Smooth muscle cell (in vitro differentiated cells): ENCODE results near the gene XPC. TPM values are rescaled to one million over a fixed set of nuclear protein-coding genes. Genes with fewer than 3 reads are reported as not detected.

Experiments used
- DNase-seq: peaks from one replicate; lab custom pipeline; 2025; ENCODE audit not compliant: unreplicated experiment; lab: John Stamatoyannopoulos, UW
- H2AFZ ChIP-seq: fragments of 200-600 bp; sonication (generic); 2 replicates; pipeline ENCODE4 v1.6.0; 2016; ENCODE audit warnings: antibody characterized with exemption, low read depth, mild to moderate bottlenecking
- H3F3A ChIP-seq: fragments of 200-600 bp; sonication (generic); 2 replicates; pipeline ENCODE4 v1.6.0; 2017; ENCODE audit warnings: antibody characterized with exemption, low read depth
- H3K27ac ChIP-seq: fragments of 200-600 bp; sonication (generic); 2 replicates; pipeline ENCODE4 v1.5.1; 2016; ENCODE audit warnings: low read depth, mild to moderate bottlenecking
- H3K27me3 ChIP-seq: fragments of 200-600 bp; sonication (generic); 2 replicates; pipeline ENCODE4 v1.6.1; 2016; ENCODE audit warnings: low read depth, mild to moderate bottlenecking
- H3K36me3 ChIP-seq: fragments of 200-600 bp; sonication (generic); 2 replicates; pipeline ENCODE4 v1.5.1; 2016; ENCODE audit warnings: low read depth
- H3K4me1 ChIP-seq: fragments of 200-600 bp; sonication (generic); 2 replicates; pipeline ENCODE4 v1.5.1; 2016; ENCODE audit warnings: low read depth
- H3K4me2 ChIP-seq: fragments of 200-600 bp; sonication (generic); 2 replicates; pipeline ENCODE4 v1.6.0; 2016; ENCODE audit warnings: mild to moderate bottlenecking
- H3K4me3 ChIP-seq: fragments of 200-600 bp; sonication (generic); 2 replicates; pipeline ENCODE4 v1.5.1; 2016; ENCODE audit warnings: mild to moderate bottlenecking
- H3K79me2 ChIP-seq: fragments of 200-600 bp; sonication (generic); 2 replicates; pipeline ENCODE4 v1.6.0; 2016; ENCODE audit warnings: low read depth, mild to moderate bottlenecking
- H3K9ac ChIP-seq: fragments of 200-600 bp; sonication (generic); 2 replicates; pipeline ENCODE4 v1.6.0; 2016; ENCODE audit warnings: low read depth
- H3K9me3 ChIP-seq: fragments of 200-600 bp; sonication (generic); replicated peaks from 2 replicates; pipeline ENCODE4 v1.5.1; 2016; ENCODE audit warnings: low read depth
- H4K20me1 ChIP-seq: fragments of 200-600 bp; sonication (generic); 2 replicates; pipeline ENCODE4 v1.6.0; 2016; ENCODE audit warnings: low read depth
- WGBS: methylation state at CpG from one replicate; pipeline ENCODE4 v1.1.7; 2016; ENCODE audit warnings: low lambda C conversion rate; 5-methylcytosine and 5-hydroxymethylcytosine counted together
- polyA plus RNA-seq: library from polyadenylated mRNA; unstranded; fragments of >200 nt; fragmentation: Nextera tagmentation; extraction: Ambion mirVana; gene quantifications from 2 replicates; pipeline ENCODE4 v1.2.1, GENCODE V29; 2016
- total RNA-seq: library from RNA; depleted of rRNA; stranded (reverse); fragments of >200 nt; gene quantifications from 2 replicates; pipeline ENCODE4 v1.2.3, GENCODE V29; 2014
- TF ChIP-seq, protein P1 (sequence below): fragments of 200-600 bp; sonication (generic); IDR thresholded peaks from 2 replicates; pipeline ENCODE4 v1.5.1; 2017; ENCODE audit warnings: borderline replicate concordance, mild to moderate bottlenecking, antibody characterized with exemption; ENCODE audit not compliant: insufficient read depth, poor library complexity, severe bottlenecking

The XPC gene
- total and polyA plus RNA-seq, 2 experiments from 2014 or later = 20.9 to 23.8 TPM

DNA sequence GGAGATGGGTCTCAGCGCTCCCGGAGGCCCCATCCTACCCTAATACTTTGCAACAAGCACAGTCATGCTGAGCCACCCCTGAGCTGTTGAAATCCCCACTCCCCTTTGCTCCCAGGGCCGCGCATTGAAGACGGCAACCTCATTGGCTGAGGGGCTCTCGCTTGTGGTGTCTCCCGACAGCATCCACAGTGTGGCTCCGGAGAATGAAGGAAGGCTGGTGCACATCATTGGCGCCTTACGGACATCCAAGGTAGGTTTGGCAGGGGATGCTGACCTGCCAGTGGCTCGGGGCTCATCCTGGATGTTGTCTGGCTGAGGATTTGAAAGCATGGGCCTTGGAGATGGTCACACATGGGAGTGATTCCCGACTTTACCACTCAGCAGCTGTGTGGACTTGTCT lies 47.7 kb downstream of the XPC start:
- no peak overlapping the region for H2AFZ ChIP-seq
- TF ChIP-seq, protein P1, sequence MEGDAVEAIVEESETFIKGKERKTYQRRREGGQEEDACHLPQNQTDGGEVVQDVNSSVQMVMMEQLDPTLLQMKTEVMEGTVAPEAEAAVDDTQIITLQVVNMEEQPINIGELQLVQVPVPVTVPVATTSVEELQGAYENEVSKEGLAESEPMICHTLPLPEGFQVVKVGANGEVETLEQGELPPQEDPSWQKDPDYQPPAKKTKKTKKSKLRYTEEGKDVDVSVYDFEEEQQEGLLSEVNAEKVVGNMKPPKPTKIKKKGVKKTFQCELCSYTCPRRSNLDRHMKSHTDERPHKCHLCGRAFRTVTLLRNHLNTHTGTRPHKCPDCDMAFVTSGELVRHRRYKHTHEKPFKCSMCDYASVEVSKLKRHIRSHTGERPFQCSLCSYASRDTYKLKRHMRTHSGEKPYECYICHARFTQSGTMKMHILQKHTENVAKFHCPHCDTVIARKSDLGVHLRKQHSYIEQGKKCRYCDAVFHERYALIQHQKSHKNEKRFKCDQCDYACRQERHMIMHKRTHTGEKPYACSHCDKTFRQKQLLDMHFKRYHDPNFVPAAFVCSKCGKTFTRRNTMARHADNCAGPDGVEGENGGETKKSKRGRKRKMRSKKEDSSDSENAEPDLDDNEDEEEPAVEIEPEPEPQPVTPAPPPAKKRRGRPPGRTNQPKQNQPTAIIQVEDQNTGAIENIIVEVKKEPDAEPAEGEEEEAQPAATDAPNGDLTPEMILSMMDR = no peak
- H3K27me3 ChIP-seq = no peaks in the 10 kb centered on the region
- H3K36me3 ChIP-seq = peaks cover 3% of the 10 kb centered on the region
- H3K4me2 ChIP-seq = no peak overlapping the region
- peaks cover 52% of the 10 kb centered on the region for H4K20me1 ChIP-seq
- no peaks in the 10 kb centered on the region for H3K9me3 ChIP-seq
- H3K79me2 ChIP-seq = peaks cover 35% of the 10 kb centered on the region
- H3K4me1 ChIP-seq = peaks cover 8% of the 10 kb centered on the region
- H3F3A ChIP-seq = no peaks in the 10 kb centered on the region
- WGBS = 96% methylated on average over 12 of the region's 12 CpGs
- no peak overlapping the region for H3K27ac ChIP-seq
- no peak overlapping the region for H3K9ac ChIP-seq
- H3K4me3 ChIP-seq = no peak overlapping the region
- DNase-seq = no peak

GRCh38 chr3:14130230-14130629 lies 48.2 kb downstream of the XPC start:
- TF ChIP-seq, protein P1 = no peak
- Histone ChIP-seq H3F3A (peaks cover 1% of the 10 kb centered on the region), H3K4me3 (no peak overlapping the region), H3K79me2 (peaks cover 35% of the 10 kb centered on the region), H2AFZ (no peak overlapping the region), H4K20me1 (peaks cover 52% of the 10 kb centered on the region), H3K27me3 (no peaks in the 10 kb centered on the region), H3K9ac (no peak overlapping the region), H3K36me3 (peaks cover 3% of the 10 kb centered on the region), H3K27ac (no peak overlapping the region), H3K4me2 (no peak overlapping the region), H3K4me1 (peaks cover 8% of the 10 kb centered on the region), H3K9me3 (no peaks in the 10 kb centered on the region)
- DNase-seq = no peak
- 98% methylated on average over 4 of the region's 4 CpGs for WGBS

- H4K20me1 ChIP-seq = peaks cover 52% of the 10 kb centered on the region
- H3K9ac ChIP-seq = no peak overlapping the region
- H3K4me1 ChIP-seq = peaks cover 8% of the 10 kb centered on the region
- DNase-seq = no peak
- no peak overlapping the region for H3K4me3 ChIP-seq
- WGBS = over 99% methylated on average over 6 of the region's 6 CpGs
- H3K79me2 ChIP-seq = peaks cover 35% of the 10 kb centered on the region
- H3K4me2 ChIP-seq = no peak overlapping the region
- TF ChIP-seq, protein P1 = no peak
- H3K36me3 ChIP-seq = peaks cover 3% of the 10 kb centered on the region
- H3F3A ChIP-seq = peaks cover 4% of the 10 kb centered on the region
- H2AFZ ChIP-seq = no peak overlapping the region
- no peaks in the 10 kb centered on the region for H3K27me3 ChIP-seq
- H3K9me3 ChIP-seq = no peaks in the 10 kb centered on the region
- H3K27ac ChIP-seq = no peak overlapping the region
Observed at GRCh38 chr3:14129296-14129695, 49.1 kb downstream of the XPC start.

GRCh38 chr3:14128724-14129123 lies 49.7 kb downstream of the XPC start:
- Histone ChIP-seq H3F3A (peaks cover 4% of the 10 kb centered on the region), H3K4me3 (no peak overlapping the region), H3K4me1 (peaks cover 11% of the 10 kb centered on the region), H3K27ac (no peak overlapping the region), H3K9me3 (no peaks in the 10 kb centered on the region), H4K20me1 (peaks cover 52% of the 10 kb centered on the region), H3K36me3 (peaks cover 3% of the 10 kb centered on the region), H3K9ac (no peak overlapping the region), H3K27me3 (no peaks in the 10 kb centered on the region), H3K4me2 (no peak overlapping the region), H3K79me2 (peaks cover 38% of the 10 kb centered on the region), H2AFZ (no peak overlapping the region)
- DNase-seq = no peak
- TF ChIP-seq, protein P1 = no peak
- WGBS = 97% methylated on average over 5 of the region's 5 CpGs
